Kidney (tissue), 14 donors: Measurements from ENCODE around the gene FOSL2. TPM values are rescaled to one million over a fixed set of nuclear protein-coding genes. Genes with fewer than 3 reads are reported as not detected.

ENCODE experiments used
- DNase-seq, 5 donors: peaks; one replicate each; pipeline ENCODE4 v3.0.0-alpha.2; 2013 to 2020
- FAIRE-seq: peaks from 2 replicates; lab custom pipeline; 2012; peaks lifted over from hg19 to GRCh38; lab: Jason Lieb, UNC
- H3K27ac ChIP-seq, 2 donors: one replicate each; pipeline ENCODE4 v1.7.0; 2013; ENCODE audit warnings: low read depth in 2 of 2, low read length in 2 of 2, inconsistent platforms in 1 of 2
- H3K27me3 ChIP-seq: one replicate; pipeline ENCODE4 v1.7.1; 2013; ENCODE audit warnings: low read length, inconsistent platforms; ENCODE audit not compliant: control insufficient read depth, insufficient read depth
- H3K36me3 ChIP-seq, 3 donors: one replicate each; pipeline versions ENCODE4 v1.7.0 to v1.7.1; 2013; ENCODE audit warnings: low read length in 3 of 3, control low read depth in 1 of 3, inconsistent platforms in 1 of 3; ENCODE audit not compliant: insufficient read depth in 3 of 3, control insufficient read depth in 2 of 3
- H3K4me1 ChIP-seq, 3 donors: one replicate each; pipeline versions ENCODE4 v1.7.0 to v1.7.1; 2013; ENCODE audit warnings: low read length in 3 of 3, inconsistent platforms in 1 of 3, low read depth in 1 of 3; ENCODE audit not compliant: control insufficient read depth in 2 of 3, insufficient read depth in 2 of 3
- H3K4me3 ChIP-seq, 3 donors: one replicate each; pipeline versions ENCODE4 v1.7.0 to v1.8.1; 2013; ENCODE audit warnings: low read length in 3 of 3, control low read depth in 1 of 3, inconsistent platforms in 1 of 3
- H3K9ac ChIP-seq, 3 donors: one replicate each; pipeline versions ENCODE4 v1.7.0 to v1.7.1; 2013; ENCODE audit warnings: low read length in 3 of 3, control low read depth in 1 of 3, inconsistent platforms in 1 of 3
- H3K9me3 ChIP-seq, 3 donors: one replicate each; pipeline versions ENCODE4 v1.7.0 to v1.7.1; 2013; ENCODE audit warnings: low read length in 3 of 3, control low read depth in 1 of 3, inconsistent platforms in 1 of 3; ENCODE audit not compliant: control insufficient read depth in 2 of 3, insufficient read depth in 1 of 3
- intact Hi-C: fragments of 100-400 bp; cut with DNase I; formaldehyde crosslinking; loops from one replicate; pipeline ENCODE4 v1.11.1; 2022
- polyA plus RNA-seq: library from polyadenylated mRNA; stranded (reverse); fragments of 350-450 nt; fragmentation: Illumina TruSeq; extraction: RNeasy Lipid Tissue Mini Kit (QIAGEN cat#74804); gene quantifications from one replicate; pipeline ENCODE4 v1.2.3, GENCODE V29; 2014; ENCODE audit warnings: low read depth, low replicate concordance; ENCODE audit not compliant: insufficient read depth
- total RNA-seq: library from RNA; stranded (reverse); fragmentation: NEBNext Ultra II Directional; extraction: Animal tissue kit (Norgen Biotek cat#: 25700); gene quantifications from one replicate; pipeline ENCODE4 v1.2.1, GENCODE V29; 2021
- TF ChIP-seq, protein P1 (sequence below): IDR thresholded peaks from 3 replicates; pipeline ENCODE4 v1.5.1; 2012; ENCODE audit warnings: mild to moderate bottlenecking, moderate library complexity, borderline replicate concordance; ENCODE audit not compliant: insufficient read depth; ENCODE audit errors: extremely low read depth
- donor health status: control.
- donor health status: control.
- donor health status: control.
- donor health status: control.
- donor health status: control.
- donor health status: DM: yes; HTN: yes; CAD: no.
- donor health status: Normal renal cell carcinoma (clear cell type).

The FOSL2 gene
- total and polyA plus RNA-seq, 2 donors from 2014 or later, result 20.6 to 149 TPM

DNA sequence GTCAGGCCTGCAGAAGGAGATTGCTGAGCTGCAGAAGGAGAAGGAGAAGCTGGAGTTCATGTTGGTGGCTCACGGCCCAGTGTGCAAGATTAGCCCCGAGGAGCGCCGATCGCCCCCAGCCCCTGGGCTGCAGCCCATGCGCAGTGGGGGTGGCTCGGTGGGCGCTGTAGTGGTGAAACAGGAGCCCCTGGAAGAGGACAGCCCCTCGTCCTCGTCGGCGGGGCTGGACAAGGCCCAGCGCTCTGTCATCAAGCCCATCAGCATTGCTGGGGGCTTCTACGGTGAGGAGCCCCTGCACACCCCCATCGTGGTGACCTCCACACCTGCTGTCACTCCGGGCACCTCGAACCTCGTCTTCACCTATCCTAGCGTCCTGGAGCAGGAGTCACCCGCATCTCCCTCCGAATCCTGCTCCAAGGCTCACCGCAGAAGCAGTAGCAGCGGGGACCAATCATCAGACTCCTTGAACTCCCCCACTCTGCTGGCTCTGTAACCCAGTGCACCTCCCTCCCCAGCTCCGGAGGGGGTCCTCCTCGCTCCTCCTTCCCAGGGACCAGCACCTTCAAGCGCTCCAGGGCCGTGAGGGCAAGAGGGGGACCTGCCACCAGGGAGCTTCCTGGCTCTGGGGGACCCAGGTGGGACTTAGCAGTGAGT is 19.4 kb downstream of the FOSL2 start:
- Histone ChIP-seq H3K4me3 (no peak overlapping the region), H3K9ac (no peak overlapping the region), H3K27me3 (no peaks in the 10 kb centered on the region), H3K4me1 (peaks cover 0 to 12% (median 0%) of the 10 kb centered on the region in 3 donors), H3K27ac (no peak overlapping the region), H3K9me3 (no peaks in the 10 kb centered on the region), H3K36me3 (peaks cover 2 to 81% (median 64%) of the 10 kb centered on the region in 3 donors)
- FAIRE-seq (no peak), DNase-seq (no peak)
- intact Hi-C loops, result no loop called here
- TF ChIP-seq, protein P1, sequence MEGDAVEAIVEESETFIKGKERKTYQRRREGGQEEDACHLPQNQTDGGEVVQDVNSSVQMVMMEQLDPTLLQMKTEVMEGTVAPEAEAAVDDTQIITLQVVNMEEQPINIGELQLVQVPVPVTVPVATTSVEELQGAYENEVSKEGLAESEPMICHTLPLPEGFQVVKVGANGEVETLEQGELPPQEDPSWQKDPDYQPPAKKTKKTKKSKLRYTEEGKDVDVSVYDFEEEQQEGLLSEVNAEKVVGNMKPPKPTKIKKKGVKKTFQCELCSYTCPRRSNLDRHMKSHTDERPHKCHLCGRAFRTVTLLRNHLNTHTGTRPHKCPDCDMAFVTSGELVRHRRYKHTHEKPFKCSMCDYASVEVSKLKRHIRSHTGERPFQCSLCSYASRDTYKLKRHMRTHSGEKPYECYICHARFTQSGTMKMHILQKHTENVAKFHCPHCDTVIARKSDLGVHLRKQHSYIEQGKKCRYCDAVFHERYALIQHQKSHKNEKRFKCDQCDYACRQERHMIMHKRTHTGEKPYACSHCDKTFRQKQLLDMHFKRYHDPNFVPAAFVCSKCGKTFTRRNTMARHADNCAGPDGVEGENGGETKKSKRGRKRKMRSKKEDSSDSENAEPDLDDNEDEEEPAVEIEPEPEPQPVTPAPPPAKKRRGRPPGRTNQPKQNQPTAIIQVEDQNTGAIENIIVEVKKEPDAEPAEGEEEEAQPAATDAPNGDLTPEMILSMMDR, result no peak

DNA sequence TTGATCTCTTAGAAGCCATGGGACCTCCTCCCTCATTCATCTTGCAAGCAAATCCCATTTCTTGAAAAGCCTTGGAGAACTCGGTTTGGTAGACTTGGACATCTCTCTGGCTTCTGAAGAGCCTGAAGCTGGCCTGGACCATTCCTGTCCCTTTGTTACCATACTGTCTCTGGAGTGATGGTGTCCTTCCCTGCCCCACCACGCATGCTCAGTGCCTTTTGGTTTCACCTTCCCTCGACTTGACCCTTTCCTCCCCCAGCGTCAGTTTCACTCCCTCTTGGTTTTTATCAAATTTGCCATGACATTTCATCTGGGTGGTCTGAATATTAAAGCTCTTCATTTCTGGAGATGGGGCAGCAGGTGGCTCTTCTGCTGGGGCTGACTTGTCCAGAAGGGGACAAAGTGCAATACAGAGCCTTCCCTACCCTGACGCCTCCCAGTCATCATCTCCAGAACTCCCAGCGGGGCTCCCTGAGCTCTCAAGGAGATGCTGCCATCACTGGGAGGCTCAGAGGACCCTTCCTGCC is 20.0 kb downstream of the FOSL2 start:
- Histone ChIP-seq H3K36me3 (peaks cover 2 to 75% (median 58%) of the 10 kb centered on the region in 3 donors), H3K27me3 (no peaks in the 10 kb centered on the region), H3K27ac (no peak overlapping the region), H3K9ac (no peak overlapping the region), H3K4me3 (no peak overlapping the region), H3K9me3 (no peaks in the 10 kb centered on the region), H3K4me1 (peaks cover 0 to 9% (median 0%) of the 10 kb centered on the region in 3 donors)
- DNase-seq, result no peak
- TF ChIP-seq, protein P1, result no peak
- intact Hi-C loops, result no loop called here
- FAIRE-seq, result no peak

DNA sequence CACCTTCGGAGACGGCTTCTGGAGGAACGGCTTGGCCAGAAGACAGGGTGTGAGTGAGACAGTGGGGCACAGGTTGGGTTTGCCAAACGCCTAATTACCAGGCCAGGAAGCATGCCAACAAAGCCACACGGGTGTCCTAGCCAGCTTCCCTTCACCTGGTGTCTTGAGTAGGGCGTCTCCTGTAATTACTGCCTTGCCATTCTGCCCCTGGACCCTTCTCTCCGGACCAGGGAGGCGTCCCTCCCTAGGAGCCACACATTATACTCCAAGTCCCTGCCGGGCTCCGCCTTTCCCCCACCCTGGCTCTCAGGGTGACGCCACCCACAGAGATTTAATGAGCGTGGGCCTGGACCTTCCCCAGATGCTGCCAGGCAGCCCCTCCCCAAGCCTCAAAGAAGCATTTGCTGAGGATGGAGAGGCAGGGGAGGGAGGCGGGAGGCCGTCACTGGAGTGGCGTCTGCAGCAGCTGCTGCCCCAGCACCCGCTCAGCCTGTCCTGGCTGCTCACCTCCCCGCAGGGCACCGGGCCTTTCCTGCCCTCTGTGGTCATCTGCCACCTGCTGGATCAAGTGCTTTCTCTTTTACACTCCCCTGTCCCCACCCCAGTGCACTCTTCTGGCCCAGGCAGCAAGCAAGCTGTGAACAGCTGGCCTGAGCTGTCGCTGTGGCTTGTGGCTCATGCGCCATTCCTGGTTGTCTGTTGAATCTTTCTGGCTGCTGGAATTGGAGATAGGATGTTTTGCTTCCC is 20.7 kb downstream of the FOSL2 start:
- Histone ChIP-seq H3K9me3 (no peaks in the 10 kb centered on the region), H3K27ac (peak overlapping the region in 1 of 2 donors; percentile 29), H3K27me3 (no peaks in the 10 kb centered on the region), H3K4me1 (peaks cover 0 to 2% (median 0%) of the 10 kb centered on the region in 3 donors), H3K9ac (no peak overlapping the region), H3K4me3 (no peak overlapping the region), H3K36me3 (peaks cover 2 to 69% (median 52%) of the 10 kb centered on the region in 3 donors)
- TF ChIP-seq, protein P1, result no peak
- FAIRE-seq (no peak), DNase-seq (peak in 1 of 5 donors; percentile 58)
- intact Hi-C loops, result no loop called here
